Tibial artery (tissue), 4 donors: Measurements from ENCODE around the gene RPH3AL.

Source experiments
- DNase-seq, 2 donors: peaks; one replicate each; pipeline ENCODE4 v3.0.0-alpha.2; 2019
- H3K27ac ChIP-seq, 2 donors: fragments of 200-600 bp; sonication (generic) in 1 of 2; 1 replicate in 1 of 2; 2 replicates in 1 of 2; pipeline ENCODE4 v1.5.1; 2018 to 2019; ENCODE audit warnings: mild to moderate bottlenecking in 1 of 2
- H3K27me3 ChIP-seq, 2 donors: fragments of 200-600 bp; sonication (generic) in 1 of 2; one replicate each; pipeline versions ENCODE4 v1.5.1 to v1.6.0; 2016 to 2019
- H3K36me3 ChIP-seq, 3 donors: fragments of 200-600 bp; sonication (generic) in 2 of 3; one replicate each; pipeline ENCODE4 v1.5.1; 2016 to 2019; ENCODE audit warnings: mild to moderate bottlenecking in 2 of 3
- H3K4me1 ChIP-seq, 4 donors: fragments of 200-600 bp; sonication (generic) in 2 of 4; 1 replicate in 3 of 4; 2 replicates in 1 of 4; pipeline ENCODE4 v1.5.1; 2016 to 2019
- H3K4me3 ChIP-seq, 2 donors: fragments of 200-600 bp; sonication (generic) in 1 of 2; 1 replicate in 1 of 2; 2 replicates in 1 of 2; pipeline ENCODE4 v1.5.1; 2018 to 2019; ENCODE audit warnings: mild to moderate bottlenecking in 2 of 2
- H3K9me3 ChIP-seq, 3 donors: fragments of 200-600 bp; sonication (generic) in 1 of 3; one replicate each; pipeline ENCODE4 v1.5.1; 2016 to 2019
- intact Hi-C: fragments of 100-400 bp; cut with DNase I; formaldehyde crosslinking; loops from one replicate; pipeline ENCODE4 v1.15.0; 2023; ENCODE audit warnings: low total_unique reads
- TF ChIP-seq, protein P1 (sequence below), 2 experiments: fragments of 200-600 bp in 1 of 2; fragments of 450-650 bp in 1 of 2; IDR thresholded peaks; one replicate each; pipeline ENCODE4 v1.5.1; 2017 to 2019; ENCODE audit warnings: antibody characterized with exemption in 2 of 2, mild to moderate bottlenecking in 1 of 2, moderate library complexity in 1 of 2

The RPH3AL gene

DNA sequence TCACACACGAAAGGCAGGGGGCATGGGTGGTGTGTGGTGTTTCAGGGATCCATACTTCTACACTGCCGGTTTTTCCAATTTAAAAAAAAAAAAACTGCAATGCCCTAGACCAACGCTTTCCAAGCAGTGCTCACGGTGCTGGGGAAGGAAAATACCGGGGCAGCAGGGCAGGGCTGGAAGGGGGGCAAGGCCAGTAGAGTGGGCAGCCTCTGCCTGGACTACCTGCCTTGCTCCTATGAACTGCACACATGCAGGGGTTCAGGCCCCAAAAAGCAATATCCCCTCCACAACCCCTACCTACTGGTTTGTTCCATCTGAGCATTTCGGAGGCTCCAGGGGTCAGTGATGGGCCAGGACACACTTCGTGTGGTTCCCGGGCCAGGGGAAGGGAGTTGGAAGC lies 29.4 kb downstream of the RPH3AL start:
- H3K4me3 ChIP-seq = no peak overlapping the region
- DNase-seq = no peak
- peaks cover 0 to 5% (median 4%) of the 10 kb centered on the region in 3 donors for H3K36me3 ChIP-seq
- intact Hi-C loops = no loop called here
- no peak overlapping the region for H3K27ac ChIP-seq
- TF ChIP-seq, protein P1, sequence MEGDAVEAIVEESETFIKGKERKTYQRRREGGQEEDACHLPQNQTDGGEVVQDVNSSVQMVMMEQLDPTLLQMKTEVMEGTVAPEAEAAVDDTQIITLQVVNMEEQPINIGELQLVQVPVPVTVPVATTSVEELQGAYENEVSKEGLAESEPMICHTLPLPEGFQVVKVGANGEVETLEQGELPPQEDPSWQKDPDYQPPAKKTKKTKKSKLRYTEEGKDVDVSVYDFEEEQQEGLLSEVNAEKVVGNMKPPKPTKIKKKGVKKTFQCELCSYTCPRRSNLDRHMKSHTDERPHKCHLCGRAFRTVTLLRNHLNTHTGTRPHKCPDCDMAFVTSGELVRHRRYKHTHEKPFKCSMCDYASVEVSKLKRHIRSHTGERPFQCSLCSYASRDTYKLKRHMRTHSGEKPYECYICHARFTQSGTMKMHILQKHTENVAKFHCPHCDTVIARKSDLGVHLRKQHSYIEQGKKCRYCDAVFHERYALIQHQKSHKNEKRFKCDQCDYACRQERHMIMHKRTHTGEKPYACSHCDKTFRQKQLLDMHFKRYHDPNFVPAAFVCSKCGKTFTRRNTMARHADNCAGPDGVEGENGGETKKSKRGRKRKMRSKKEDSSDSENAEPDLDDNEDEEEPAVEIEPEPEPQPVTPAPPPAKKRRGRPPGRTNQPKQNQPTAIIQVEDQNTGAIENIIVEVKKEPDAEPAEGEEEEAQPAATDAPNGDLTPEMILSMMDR (IDR thresholded peaks at IDR 0.05) = no peak
- H3K27me3 ChIP-seq = peaks cover 0 to 45% of the 10 kb centered on the region in 2 donors
- H3K4me1 ChIP-seq = no peaks in the 10 kb centered on the region
- peaks cover 0 to under 1% (median 0%) of the 10 kb centered on the region in 3 donors for H3K9me3 ChIP-seq

- H3K27ac ChIP-seq = no peak overlapping the region
- peaks cover 0 to 3% (median 0%) of the 10 kb centered on the region in 3 donors for H3K9me3 ChIP-seq
- H3K4me1 ChIP-seq = no peaks in the 10 kb centered on the region
- peaks cover 0 to 42% of the 10 kb centered on the region in 2 donors for H3K27me3 ChIP-seq
- H3K4me3 ChIP-seq = no peak overlapping the region
- no peak for DNase-seq
- peaks cover 0 to 5% (median 4%) of the 10 kb centered on the region in 3 donors for H3K36me3 ChIP-seq
- TF ChIP-seq, protein P1 (IDR thresholded peaks at IDR 0.05) = no peak
- intact Hi-C loops = no loop called here
These were observed 30.4 kb downstream of the RPH3AL start for GRCh38 chr17:322006-322780.

- TF ChIP-seq, protein P1 (IDR thresholded peaks at IDR 0.05) = no peak
- H3K4me1 ChIP-seq = no peaks in the 10 kb centered on the region
- no peak overlapping the region for H3K4me3 ChIP-seq
- H3K9me3 ChIP-seq = peaks cover 0 to 3% (median 0%) of the 10 kb centered on the region in 3 donors
- intact Hi-C loops = no loop called here
- DNase-seq = no peak
- peaks cover 0 to 42% of the 10 kb centered on the region in 2 donors for H3K27me3 ChIP-seq
- peaks cover 0 to 5% (median 4%) of the 10 kb centered on the region in 3 donors for H3K36me3 ChIP-seq
- H3K27ac ChIP-seq = no peak overlapping the region
These were observed 31.1 kb downstream of the RPH3AL start for GRCh38 chr17:321386-321941.

- intact Hi-C loops = no loop called here
- TF ChIP-seq, protein P1 (IDR thresholded peaks at IDR 0.05) = no peak
- Histone ChIP-seq H3K4me1 (no peaks in the 10 kb centered on the region), H3K4me3 (no peak overlapping the region), H3K9me3 (peaks cover 0 to 3% (median 0%) of the 10 kb centered on the region in 3 donors), H3K27me3 (peaks cover 0 to 42% of the 10 kb centered on the region in 2 donors), H3K36me3 (peaks cover 0 to 5% (median 4%) of the 10 kb centered on the region in 3 donors), H3K27ac (no peak overlapping the region)
- no peak for DNase-seq
These were observed 31.7 kb downstream of the RPH3AL start for GRCh38 chr17:320809-321385.

DNA sequence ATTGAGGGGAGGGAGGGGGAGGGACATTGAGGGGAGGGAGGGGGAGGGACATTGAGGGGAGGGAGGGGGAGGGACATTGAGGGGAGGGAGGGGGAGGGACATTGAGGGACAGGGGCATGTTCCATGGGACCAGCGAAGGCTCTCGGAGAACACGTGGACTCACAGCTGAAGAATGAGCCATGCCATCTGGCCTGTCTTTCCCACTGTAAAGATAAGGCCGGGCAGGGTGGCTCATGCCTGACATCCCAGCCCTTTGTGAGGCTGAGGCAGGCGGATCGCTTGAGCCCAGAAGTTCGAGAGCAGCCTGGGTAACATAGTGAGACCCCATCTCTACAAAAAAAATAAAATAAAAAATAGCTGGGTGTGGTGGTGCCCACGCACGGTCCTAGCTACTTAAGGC lies 32.5 kb downstream of the RPH3AL start:
- no peak for DNase-seq
- Histone ChIP-seq H3K4me1 (no peaks in the 10 kb centered on the region), H3K4me3 (no peak overlapping the region), H3K36me3 (peaks cover 0 to 5% (median 0%) of the 10 kb centered on the region in 3 donors), H3K27me3 (peaks cover 0 to 37% of the 10 kb centered on the region in 2 donors), H3K9me3 (peaks cover 0 to 3% (median 0%) of the 10 kb centered on the region in 3 donors), H3K27ac (no peak overlapping the region)
- intact Hi-C loops = no loop called here
- TF ChIP-seq, protein P1 (IDR thresholded peaks at IDR 0.05) = no peak
